IMR-90 (cell line): ENCODE data around the gene PCDHA1.

ENCODE experiments used
- FOS ChIP-seq: fragments of 150-350 bp; IDR thresholded peaks from 2 replicates; pipeline ENCODE4 v1.6.1; 2016; ENCODE audit warnings: low read depth, low read length
- POLR2A ChIP-seq: IDR thresholded peaks from 2 replicates; pipeline ENCODE4 v1.6.1; 2012; ENCODE audit warnings: mild to moderate bottlenecking, low read depth, low read length

DNA sequence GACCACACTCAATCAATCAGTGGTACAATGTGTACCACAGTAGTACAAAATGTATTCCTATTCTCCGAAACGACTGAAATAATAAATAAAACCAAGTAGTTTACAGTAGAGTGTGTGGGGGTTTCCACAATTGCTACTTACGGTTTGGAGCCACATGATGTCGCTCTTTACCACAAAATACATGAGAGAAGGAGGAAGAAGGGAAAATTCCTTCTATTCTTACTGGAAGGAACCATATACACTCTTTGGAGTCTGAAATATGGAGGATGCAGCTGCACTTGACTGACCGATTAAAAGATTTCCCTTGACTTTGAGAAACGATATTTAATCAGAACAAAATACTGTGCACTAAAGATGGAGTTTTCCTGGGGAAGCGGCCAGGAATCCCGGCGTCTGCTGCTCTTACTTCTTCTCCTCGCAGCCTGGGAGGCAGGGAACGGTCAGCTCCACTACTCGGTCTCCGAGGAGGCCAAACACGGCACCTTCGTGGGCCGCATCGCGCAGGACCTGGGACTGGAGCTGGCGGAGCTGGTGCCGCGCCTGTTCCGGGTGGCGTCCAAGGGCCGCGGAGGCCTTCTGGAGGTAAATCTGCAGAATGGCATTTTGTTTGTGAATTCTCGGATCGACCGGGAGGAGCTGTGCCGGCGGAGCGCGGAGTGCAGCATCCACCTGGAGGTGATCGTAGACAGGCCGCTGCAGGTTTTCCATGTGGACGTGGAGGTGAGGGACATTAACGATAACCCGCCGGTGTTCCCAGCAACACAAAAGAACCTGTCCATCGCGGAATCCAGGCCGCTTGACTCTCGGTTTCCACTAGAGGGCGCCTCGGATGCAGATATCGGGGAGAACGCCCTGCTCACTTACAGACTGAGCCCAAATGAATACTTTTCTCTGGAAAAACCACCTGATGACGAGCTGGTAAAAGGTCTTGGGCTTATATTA lies 21.2 kb downstream of the PCDHA1 start, which contains the start of gene PCDHA4:
- TF ChIP-seq POLR2A (no peak), FOS (no peak)
